IPS-18c (cell line): ENCODE measurements around the gene ECHS1.
A peak's percentile ranks its signal among the peaks of the same experiment; 100 is the strongest.

Source experiments
- H3K4me3 ChIP-seq: 2 replicates; pipeline ENCODE4 v1.7.0; 2013; ENCODE audit warnings: low read depth, mild to moderate bottlenecking, low read length, moderate library complexity; ENCODE audit not compliant: insufficient read depth
- H3K9me3 ChIP-seq: one replicate; pipeline ENCODE4 v1.6.1; 2013; ENCODE audit warnings: mild to moderate bottlenecking, low read length, moderate library complexity; ENCODE audit not compliant: control insufficient read depth, insufficient read depth

ECHS1 gene

DNA sequence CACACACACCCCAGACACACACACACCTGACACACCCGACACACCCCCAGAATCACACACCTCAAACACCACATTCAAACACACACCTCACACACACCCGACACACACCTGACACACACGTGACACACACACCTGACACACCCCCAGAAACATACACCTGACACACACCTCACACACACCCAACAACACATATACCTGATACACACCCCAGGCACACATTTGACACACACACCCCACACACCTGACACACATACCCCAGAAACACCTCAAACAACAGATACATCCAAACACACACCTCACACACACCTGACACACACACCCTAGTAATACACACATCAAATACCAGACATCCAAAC is 35.8 kb downstream of the ECHS1 start:
- Histone ChIP-seq H3K4me3 (no peak overlapping the region), H3K9me3 (no peaks in the 10 kb centered on the region)

DNA sequence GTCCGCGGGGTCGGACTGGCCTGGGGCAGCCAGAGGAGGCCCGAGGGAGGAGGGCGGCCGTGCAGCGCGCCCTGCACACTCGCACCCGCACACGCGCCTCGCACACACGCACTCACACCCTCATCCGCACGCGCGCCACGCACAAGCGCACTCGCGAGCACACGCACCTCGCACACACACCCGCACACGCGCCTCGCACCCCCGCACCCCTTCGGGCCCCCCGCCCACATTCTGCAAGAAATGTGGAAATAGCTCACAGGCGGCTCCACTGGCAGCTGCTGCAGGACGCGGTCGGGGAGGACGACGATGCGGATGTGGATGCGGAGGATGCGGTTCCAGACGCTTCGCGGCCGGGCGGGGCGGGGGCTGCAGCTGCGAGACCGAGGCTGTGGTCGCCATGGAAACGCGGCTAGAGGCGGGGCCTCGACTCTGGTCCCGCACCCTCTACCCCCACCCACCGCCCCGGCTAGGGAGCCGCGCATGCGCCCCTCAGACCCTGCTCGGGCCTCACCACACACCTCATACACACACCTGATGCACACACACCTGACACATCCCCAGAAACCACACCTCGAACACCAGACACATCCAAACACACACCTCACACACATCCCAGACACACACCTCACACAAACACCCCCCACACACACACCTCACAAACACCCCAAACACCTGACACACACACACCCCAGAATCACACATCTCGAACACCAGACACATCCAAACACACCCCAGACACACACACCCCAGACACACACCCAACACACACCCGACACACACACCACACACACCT is 36.4 kb downstream of the ECHS1 start, which contains the start of gene CALY:
Gene CALY, minus strand, starts transcription at position 320 of the 793 bp plus-strand sequence. CDS start 7,907 bp downstream, outside the sequence.
- H3K9me3 ChIP-seq: peaks cover 3% of the 10 kb centered on the region
- H3K4me3 ChIP-seq: no peak within 1 kb of the TSS; the same call in 1 of the 2 replicates

DNA sequence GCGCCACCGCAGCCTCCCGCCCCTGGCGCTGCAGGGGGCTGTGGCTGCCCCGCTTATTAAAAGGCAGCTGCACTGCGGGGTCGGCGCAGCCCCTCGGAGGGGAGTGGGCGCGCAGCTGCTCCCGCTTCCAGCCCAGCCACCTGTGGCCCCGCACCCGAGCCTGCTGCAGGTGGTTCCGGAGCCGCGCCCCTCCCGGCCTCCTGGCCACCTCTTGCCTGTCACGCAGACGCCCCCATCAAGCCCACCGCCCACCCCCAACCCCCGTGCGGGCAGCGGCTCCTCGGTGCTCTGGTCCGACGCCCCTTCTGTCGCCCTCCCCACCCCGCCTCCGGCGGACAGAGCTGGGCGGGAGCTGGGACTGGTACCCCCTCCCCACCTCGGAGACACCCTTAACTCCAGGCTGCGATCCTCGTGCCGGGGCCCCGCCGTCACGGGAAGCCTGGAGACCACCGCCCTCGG is 37.0 kb downstream of the ECHS1 start:
- H3K9me3 ChIP-seq: peaks cover 5% of the 10 kb centered on the region

DNA sequence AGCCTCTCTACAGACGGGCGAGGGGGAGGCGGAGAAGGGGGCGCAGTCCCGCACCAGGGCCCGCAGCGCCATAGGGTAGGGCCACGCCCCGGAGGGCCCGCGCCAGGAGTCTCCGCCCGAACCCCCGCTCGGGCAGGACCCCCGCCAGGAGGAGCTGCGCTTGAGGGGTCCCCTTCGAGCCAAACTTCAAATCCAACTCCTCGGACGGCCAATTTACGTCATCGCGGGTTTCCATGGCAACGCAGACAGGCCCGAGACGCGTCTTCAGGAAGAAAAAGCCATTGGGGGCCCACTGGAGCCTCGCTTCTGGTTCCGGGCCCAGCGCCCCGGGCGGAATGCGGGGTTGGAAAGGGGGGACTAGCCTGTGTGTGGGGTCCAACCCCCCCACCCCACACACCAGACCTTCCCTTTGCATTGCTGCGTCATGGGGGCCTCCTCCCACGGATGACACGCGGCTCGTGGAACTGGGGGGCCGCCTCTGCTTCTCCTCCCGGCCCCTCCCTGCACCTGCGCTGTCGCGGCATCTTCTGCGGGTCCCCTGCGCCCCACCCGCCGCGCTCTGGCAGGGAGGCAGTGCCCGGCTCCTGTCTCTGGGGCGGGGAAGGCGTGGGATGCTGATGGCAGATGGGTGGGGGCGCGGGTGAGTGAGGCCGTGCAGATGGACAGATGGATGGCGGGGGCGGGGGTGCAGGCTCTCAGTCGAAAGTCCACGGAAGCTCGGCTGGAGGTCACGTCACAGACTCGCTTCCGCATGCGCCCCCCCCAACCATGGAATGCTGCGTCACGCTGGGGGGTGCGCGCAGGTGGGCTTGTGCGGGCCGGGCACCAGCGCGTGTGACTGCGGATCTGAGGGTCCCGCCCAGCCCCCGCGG is 37.7 kb downstream of the ECHS1 start:
- Histone ChIP-seq H3K4me3 (peak overlapping the region; percentile 49), H3K9me3 (peaks cover 5% of the 10 kb centered on the region)

More for the DNA sequence above, 37.0 kb downstream of the ECHS1 start:
- no peak overlapping the region for H3K4me3 ChIP-seq

DNA sequence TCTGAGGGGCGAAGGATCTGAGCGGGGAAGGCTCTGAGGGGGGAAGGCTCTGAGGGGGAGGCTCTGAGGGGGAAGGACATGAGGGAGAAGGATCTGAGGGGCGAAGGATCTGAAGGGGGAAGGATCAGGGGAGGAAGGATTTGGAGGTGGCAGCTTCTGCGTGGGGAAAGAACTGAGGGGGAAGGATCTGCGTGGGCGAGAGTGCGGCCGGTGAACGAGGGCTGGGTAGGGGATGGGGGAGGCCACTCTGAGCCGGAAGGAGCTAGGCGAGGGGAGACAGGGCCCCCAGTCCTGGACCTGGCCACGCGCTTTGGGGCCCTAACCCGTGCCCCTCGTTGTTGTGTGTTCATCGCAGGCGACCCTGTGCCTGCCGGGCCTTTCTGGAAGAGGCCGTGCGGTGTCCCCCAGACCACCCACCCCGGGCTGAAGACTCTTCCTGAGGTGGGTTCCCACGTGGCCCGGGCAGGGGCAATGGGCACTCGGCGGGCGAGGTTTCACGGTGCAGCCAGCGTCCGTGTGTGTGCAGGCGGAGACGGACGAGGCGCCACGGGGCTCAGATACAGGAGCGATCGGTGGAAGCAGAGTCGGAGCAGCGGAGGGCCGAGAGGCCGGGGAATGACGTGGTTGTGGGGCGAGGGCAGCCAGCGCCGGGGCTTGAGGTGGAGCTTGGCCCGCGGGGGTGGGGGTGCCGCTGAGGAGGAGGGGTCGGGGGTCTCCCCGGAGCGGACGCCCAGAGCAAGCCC is 38.5 kb downstream of the ECHS1 start:
- Histone ChIP-seq H3K4me3 (peak overlapping the region; percentile 49), H3K9me3 (peaks cover 5% of the 10 kb centered on the region)

DNA sequence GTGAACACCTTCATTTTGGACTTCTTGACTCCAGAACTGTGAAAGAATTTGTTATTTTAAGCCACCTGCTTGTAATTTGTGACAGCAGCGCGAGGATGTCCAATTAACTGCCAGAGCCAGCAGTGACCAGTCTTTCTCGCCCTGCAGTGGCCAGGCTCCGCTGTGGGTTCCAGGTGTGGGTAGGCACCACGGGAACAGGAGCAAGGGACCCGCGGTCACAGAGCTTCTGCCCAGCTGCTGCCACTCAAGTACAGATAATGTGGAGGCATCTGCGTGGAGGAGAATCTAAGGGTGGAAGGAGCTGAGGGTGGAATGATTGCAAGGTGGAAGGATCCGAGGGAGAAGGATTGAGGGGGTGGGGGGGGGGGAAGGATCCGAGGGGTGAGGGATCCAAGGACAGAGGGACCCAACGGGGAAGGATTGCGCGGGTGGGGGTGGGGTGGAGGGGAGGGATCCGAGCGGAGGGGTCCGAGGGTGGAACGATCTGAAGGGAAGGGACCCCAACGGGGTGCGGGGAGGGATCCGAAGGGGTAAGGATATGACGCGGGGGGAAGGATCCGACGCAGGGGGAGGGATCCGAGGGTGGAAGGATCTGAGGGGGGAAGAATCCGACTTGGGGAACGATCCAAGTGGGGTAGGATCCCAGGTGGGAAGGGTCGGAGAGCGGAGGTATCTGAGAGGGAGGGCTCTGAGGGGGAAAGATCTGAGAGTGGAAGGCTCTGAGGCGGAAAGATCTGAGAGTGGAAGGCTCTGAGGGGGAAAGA is 40.0 kb downstream of the ECHS1 start:
- Histone ChIP-seq H3K4me3 (no peak overlapping the region), H3K9me3 (peaks cover 5% of the 10 kb centered on the region)

DNA sequence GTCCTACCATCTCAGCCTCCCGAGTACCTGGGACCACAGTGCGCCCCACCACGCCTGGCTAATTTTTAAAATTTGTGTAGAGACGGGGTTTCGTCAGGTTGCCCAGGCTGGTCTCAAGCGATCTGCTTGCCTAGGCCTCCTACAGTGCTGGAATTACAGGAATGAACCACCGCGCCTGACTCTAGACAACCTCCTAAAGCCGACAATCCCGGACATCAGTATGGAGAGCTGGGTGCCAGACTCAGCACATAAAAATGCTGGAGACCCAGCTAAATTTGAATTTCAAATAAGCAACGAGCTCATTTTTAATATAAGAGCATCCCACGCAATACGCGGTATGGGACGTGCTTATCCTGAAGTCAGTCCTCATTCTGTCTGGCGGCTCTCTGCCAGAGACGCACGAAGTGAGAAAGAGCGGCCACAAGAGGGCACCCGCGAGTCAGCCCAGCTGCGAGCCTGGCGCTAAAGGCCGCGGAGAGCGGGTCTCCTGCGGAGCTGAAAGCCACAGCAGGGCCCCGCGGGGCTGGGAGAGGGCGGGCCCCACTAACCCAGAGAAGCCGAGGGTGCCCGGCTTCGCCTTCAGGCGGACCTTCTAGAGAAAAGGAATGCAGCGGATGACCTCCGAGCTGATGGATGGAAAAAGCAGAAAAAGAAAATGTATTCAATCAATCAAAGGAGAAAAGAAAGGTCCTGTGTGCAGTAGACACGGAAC is 43.5 kb downstream of the ECHS1 start:
- H3K4me3 ChIP-seq: no peak overlapping the region
- peaks cover 5% of the 10 kb centered on the region for H3K9me3 ChIP-seq

DNA sequence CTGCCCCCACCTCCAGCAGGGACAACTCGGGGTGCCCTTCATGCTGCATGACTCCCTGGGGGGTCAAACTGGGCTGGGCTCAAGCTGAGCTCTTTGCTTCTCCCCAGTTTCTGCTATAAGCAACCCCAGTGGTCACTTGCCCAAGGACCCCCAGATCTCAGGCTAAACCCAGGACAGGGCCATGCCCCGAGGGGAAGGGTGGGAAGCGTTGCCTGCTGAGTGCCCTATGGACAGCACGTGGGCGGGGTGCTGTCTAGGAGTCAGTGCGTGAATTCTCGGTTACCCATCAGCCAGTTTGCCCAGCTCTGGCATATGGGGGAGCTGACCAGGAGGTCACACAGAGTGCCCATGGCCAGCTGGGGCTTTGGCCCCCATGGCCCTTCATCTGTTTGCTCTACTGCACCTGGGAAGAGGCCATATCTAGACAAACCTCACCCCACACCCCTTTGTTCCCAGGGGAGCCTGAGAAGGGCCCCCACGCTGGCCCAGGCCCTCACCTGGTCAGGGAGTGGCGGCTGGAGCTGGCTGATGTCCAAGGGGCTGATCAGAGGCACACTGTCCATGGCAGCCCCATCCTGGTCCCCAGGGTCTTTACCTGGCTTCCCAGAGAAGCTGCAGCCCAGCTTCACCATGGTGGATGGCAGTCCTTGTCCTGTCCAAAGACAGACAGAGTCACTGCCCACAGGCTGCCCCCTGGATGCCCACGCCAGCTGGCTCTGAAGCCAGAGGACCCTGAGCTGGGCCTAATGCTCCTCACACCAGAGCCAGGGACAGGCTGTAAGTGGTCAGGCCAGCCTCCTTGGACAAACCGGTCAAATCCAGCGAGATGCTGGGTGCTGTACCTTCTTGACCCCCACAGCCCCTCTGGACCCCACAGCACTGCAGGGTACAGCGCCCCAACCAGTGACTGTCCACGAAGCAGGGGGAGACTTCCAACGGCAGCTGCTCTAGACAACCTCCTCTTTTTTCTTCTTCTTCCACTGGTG is 44.5 kb downstream of the ECHS1 start:
- H3K9me3 ChIP-seq: peaks cover 5% of the 10 kb centered on the region

DNA sequence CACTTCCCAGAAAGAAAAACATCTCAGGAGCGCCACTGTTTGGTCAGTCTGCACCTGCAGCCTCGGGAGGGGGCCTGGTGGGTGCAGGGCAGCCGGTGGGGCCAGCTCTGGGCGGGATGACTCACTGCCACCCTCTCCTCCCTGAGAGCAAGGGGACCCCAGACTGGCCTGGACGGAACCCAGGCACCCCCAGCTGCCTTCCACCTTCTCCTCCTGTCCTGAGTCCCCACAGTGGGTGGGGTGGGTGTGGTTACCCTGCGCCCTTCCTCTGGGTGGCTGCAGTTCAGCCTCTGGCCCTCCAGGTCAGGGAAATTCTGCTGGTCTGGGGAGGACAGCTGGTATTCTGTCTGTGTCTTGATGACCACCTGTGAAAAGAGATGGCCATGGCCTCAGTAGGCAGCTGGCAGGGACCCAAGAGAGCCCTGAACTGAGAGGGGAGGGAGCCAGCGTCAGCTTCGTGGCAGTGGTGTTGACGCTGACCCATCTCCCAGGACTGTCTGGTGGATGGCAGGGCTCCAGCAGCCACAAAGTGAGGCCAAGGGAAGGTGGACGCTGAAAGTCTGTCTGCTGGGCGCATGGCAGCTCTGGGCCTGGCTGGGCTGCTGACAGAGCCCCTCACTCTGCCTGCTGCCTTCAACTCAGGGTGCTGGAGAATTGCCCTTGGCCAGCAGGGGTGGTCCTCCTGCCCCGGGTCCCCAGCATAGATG is 45.4 kb downstream of the ECHS1 start:
- peaks cover 5% of the 10 kb centered on the region for H3K9me3 ChIP-seq
- H3K4me3 ChIP-seq: no peak overlapping the region

More for the DNA sequence above, 44.5 kb downstream of the ECHS1 start:
- H3K4me3 ChIP-seq: no peak overlapping the region

DNA sequence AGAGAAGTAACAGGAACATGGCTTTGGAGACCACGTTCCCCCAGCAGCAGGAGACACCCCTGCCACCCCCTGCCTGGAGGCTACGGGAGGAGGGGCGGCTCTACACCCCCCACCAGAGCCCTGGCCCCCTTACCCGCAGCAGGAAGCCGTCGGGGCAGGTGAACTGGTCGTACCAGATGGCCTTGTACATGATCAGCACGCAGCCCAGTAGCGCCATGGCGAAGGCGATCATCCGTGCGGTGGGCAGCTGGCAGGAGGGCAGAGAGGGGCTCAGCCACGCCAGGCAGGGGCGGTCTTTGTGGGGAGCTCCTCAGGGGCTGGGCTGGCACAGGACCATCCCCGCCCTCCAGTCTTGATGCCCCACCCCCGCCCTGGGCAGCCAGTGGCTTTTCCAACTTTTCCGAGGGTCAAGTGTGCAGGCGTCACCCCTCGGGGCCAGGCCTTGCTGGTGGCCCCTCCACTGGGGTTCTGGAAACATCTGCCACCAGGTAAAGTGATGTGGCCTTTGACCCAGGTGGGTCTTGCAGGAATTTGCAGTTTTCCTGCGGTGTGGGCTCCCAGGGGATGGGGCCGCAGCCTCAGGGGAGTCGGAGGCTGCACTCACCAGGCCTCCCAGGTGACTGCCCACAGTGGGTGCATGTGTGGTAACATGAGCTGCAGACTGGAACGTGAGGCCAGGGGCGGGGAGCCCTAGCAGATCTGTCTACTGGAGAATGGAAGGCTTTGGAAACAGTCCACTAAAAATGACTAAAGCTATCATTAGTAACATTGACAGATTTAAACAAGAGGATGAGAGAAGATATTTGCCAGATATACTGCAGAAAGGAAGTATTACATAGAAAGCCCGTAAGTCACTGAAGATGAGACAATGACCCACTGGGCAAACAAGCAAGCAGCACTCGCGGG is 46.2 kb downstream of the ECHS1 start:
- no peak overlapping the region for H3K4me3 ChIP-seq
- peaks cover 3% of the 10 kb centered on the region for H3K9me3 ChIP-seq

DNA sequence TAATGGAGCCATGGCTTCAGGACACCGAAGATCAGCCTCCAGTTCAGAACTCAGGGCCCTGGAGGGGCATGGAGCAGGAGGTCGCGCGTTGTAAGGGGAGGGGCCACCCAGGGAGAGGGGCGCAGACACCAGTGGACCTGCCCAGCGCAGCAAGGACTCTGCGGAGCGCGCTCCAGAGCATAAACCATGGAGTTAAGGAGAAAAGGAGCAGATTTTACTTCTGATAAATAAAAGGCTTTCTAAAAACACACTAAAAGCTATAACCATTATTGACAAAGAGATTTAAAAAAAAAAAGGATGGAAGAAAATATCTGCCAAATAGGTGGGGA is 47.0 kb downstream of the ECHS1 start:
- H3K9me3 ChIP-seq: no peaks in the 10 kb centered on the region
- peak overlapping the region; percentile 49 for H3K4me3 ChIP-seq

DNA sequence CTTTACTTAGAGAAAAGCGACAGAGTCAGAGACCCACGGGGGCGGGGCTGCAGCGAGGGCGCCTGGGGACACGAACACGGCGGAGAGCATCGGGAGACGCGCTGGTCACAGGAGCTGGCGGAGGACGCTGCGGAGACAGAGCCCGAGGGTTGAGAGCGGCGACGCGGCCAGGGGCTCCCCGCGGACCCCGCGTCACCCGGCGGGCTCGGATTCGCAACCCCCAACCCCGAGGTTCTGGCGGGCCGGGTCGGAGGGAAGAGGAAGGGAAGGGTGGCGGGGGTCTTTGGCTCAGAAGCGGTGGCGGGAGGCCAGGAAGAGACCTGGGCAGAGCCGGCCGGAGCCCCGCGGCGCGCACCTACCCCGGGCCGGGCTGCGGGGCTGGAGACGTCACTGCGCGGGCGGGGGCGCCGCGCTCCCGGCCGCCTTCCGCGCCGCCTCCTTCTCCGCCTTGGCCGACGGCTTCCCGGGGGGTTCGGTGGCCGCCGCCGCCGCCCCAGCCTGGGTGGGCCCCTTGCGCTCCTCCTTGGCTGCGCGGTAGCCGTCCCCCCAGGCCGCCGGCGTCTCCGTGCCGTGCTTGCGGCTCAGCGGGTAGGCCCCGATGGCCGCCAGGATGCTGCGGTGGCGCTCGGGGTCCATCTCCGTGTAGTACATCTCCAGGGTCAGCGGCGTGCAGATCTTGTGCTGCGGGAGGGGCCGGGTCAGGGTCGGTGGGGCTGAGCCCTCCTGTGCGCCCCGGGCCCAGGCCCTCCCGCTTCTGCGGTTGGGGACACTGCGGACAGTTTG is 47.5 kb downstream of the ECHS1 start:
- H3K9me3 ChIP-seq: no peaks in the 10 kb centered on the region
- peak overlapping the region; percentile 49 for H3K4me3 ChIP-seq

DNA sequence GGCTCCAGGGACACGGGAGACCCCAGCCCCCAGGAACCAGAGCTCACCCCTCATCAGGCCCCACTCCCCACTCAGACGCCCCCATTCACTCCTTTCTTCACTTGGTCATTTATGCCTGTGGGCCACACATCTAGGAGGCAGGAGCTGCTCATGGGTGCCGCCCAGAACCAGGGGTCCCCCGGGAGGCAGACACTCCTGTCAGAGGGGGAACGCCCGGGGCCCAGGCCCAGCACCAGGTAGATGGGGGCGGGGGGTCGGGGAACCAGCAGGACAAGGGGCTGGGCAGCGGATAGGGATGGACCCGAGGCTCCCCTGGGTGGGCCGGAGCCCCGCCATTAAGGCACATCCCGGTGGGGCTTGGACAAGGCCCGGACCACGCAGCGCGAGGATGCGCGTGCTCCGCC is 48.3 kb downstream of the ECHS1 start:
- no peaks in the 10 kb centered on the region for H3K9me3 ChIP-seq
- peak overlapping the region; percentile 49; the same call in 1 of the 2 replicates for H3K4me3 ChIP-seq
